Measurements from ENCODE around the gene TRIM23.

The TRIM23 gene

DNA sequence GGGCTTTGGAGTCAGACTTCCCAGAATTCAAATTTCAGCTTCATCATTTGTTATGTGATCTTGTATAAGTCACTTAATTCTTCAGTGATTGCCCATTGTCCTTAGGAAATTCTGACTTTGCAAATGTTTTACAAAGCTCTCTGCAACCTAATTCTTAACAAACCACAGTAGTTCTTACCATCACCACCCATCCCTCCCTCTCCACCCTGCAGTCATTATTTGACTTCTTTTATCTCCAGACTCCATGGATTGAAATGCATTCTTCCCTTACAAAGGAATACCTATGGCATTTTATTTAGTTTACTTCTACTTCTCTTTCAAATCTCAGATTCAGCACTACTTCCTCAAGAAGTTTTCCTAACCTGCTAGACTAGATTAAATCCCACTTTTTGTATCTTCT is 23.8 kb upstream of the TRIM23 start:
- no peak for DNase-seq (ENCODE audit: low read depth)
- TF ChIP-seq, protein P1, sequence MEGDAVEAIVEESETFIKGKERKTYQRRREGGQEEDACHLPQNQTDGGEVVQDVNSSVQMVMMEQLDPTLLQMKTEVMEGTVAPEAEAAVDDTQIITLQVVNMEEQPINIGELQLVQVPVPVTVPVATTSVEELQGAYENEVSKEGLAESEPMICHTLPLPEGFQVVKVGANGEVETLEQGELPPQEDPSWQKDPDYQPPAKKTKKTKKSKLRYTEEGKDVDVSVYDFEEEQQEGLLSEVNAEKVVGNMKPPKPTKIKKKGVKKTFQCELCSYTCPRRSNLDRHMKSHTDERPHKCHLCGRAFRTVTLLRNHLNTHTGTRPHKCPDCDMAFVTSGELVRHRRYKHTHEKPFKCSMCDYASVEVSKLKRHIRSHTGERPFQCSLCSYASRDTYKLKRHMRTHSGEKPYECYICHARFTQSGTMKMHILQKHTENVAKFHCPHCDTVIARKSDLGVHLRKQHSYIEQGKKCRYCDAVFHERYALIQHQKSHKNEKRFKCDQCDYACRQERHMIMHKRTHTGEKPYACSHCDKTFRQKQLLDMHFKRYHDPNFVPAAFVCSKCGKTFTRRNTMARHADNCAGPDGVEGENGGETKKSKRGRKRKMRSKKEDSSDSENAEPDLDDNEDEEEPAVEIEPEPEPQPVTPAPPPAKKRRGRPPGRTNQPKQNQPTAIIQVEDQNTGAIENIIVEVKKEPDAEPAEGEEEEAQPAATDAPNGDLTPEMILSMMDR (IDR thresholded peaks at IDR 0.05; ENCODE audit: control insufficient read depth, insufficient read depth, low read depth, low read length, missing control alignments) = no peak
- H3K4me3 ChIP-seq (ENCODE audit: control insufficient read depth, low read depth, low read length) = no peak overlapping the region

DNA sequence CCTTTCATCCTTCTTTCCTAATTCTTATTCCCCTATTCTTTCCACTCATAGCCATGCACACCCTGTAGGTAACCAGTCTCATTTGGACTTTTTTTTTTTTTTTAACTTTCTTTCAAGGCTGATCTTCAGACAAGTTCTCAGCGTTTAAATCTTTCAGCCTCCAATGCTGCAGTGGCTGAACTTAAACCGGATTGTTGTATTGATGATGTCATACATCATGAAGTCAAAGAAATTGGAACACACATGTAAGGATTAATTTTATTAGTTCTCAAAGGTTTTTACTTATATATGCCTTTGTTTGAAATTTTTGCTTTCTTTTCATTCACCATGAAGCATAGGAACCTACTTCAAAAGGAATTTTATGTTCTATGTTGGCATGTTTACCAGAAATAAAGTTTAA is 22.8 kb upstream of the TRIM23 start:
- TF ChIP-seq, protein P1 (IDR thresholded peaks at IDR 0.05; ENCODE audit: control insufficient read depth, insufficient read depth, low read depth, low read length, missing control alignments) = no peak
- DNase-seq (ENCODE audit: low read depth) = no peak

DNA sequence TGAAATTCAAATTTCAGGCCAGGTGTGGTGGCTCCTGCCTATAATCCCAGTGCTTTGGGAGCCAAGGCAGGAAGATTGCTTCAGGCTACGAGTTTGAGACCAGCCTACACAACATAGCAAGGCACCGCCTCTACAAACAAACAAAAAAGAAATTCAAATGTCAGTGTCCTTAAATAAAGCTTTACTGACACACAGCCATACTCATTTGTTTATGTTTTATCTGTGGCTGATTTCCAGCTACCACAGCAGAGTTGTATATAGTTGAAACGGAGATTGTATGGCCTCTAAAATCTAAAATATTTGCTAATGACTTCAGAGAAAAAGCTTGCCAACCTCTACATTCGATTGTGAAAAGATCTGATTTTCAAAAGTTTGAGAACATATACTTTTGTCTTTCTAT is 16.1 kb upstream of the TRIM23 start:
- DNase-seq (ENCODE audit: low read depth) = no peak
- H3K4me3 ChIP-seq (ENCODE audit: control insufficient read depth, low read depth, low read length) = no peak overlapping the region
- TF ChIP-seq, protein P1 (IDR thresholded peaks at IDR 0.05; ENCODE audit: control insufficient read depth, insufficient read depth, low read depth, low read length, missing control alignments) = no peak

More for the DNA sequence above, 22.8 kb upstream of the TRIM23 start:
- no peak overlapping the region for H3K4me3 ChIP-seq (ENCODE audit: control insufficient read depth, low read depth, low read length)

GRCh38 chr5:65630981-65631380 is 6.8 kb upstream of the TRIM23 start:
- TF ChIP-seq, protein P1 (IDR thresholded peaks at IDR 0.05; ENCODE audit: control insufficient read depth, insufficient read depth, low read depth, low read length, missing control alignments) = no peak
- no peak for DNase-seq (ENCODE audit: low read depth)
- no peak overlapping the region for H3K4me3 ChIP-seq (ENCODE audit: control insufficient read depth, low read depth, low read length)

GRCh38 chr5:65625743-65626142 is 1.6 kb upstream of the TRIM23 start:
- DNase-seq (ENCODE audit: low read depth) = no peak
- H3K4me3 ChIP-seq (ENCODE audit: control insufficient read depth, low read depth, low read length) = peak overlapping the region; percentile 89
- TF ChIP-seq, protein P1 (IDR thresholded peaks at IDR 0.05; ENCODE audit: control insufficient read depth, insufficient read depth, low read depth, low read length, missing control alignments) = no peak

GRCh38 chr5:65624571-65625555 is 730 bp upstream of the TRIM23 start, which contains the start of the genes SHLD3 and TRAPPC13:
SHLD3 (plus strand) TSS chr5:65625027; CDS start chr5:65629588, 4,561 bp downstream.
TRAPPC13 (plus strand) TSS chr5:65625027; CDS start chr5:65625061, 34 bp downstream.
- TF ChIP-seq, protein P1 (IDR thresholded peaks at IDR 0.05; ENCODE audit: control insufficient read depth, insufficient read depth, low read depth, low read length, missing control alignments) = no peak
- DNase-seq (ENCODE audit: low read depth) = peak; percentile 46
- H3K4me3 ChIP-seq (ENCODE audit: control insufficient read depth, low read depth, low read length) = peak within 1 kb of the TSS; percentile 89

Data from AG09309 (cell line).